ENCODE data around the gene COL3A1.

The COL3A1 gene

GRCh38 chr2:188974164-188974563 is at the start of gene COL3A1:
COL3A1 (plus strand) TSS chr2:188974373; CDS start chr2:188974490, 117 bp downstream.
- DNase-seq: no peak

- no peak for DNase-seq
These were observed 45.5 kb upstream of the COL3A1 start for GRCh38 chr2:188928643-188929042.

GRCh38 chr2:188931361-188931760 is 42.8 kb upstream of the COL3A1 start:
- DNase-seq: no peak

- no peak for DNase-seq
These were observed 36.6 kb upstream of the COL3A1 start for GRCh38 chr2:188937228-188938220.

GRCh38 chr2:188940171-188940570 is 34.0 kb upstream of the COL3A1 start:
- no peak for DNase-seq

- DNase-seq: no peak
These were observed 29.7 kb upstream of the COL3A1 start for GRCh38 chr2:188944442-188944841.

GRCh38 chr2:188949046-188949818 is 24.9 kb upstream of the COL3A1 start:
- no peak for DNase-seq

- DNase-seq: no peak
These were observed 21.3 kb upstream of the COL3A1 start for GRCh38 chr2:188952901-188953300.

- no peak for DNase-seq
These were observed 17.9 kb upstream of the COL3A1 start for GRCh38 chr2:188956290-188956689.

GRCh38 chr2:188956961-188957360 is 17.2 kb upstream of the COL3A1 start:
- DNase-seq: no peak

- DNase-seq: no peak
These were observed 16.5 kb upstream of the COL3A1 start for GRCh38 chr2:188957646-188958045.

GRCh38 chr2:188963741-188964140 is 10.4 kb upstream of the COL3A1 start:
- no peak for DNase-seq

GRCh38 chr2:188964976-188965546 is 9.1 kb upstream of the COL3A1 start:
- DNase-seq: no peak

GRCh38 chr2:188965563-188965962 is 8.6 kb upstream of the COL3A1 start:
- DNase-seq: no peak

- no peak for DNase-seq
These were observed 8.0 kb upstream of the COL3A1 start for GRCh38 chr2:188966079-188966571.

- DNase-seq: no peak
These were observed 7.3 kb upstream of the COL3A1 start for GRCh38 chr2:188966728-188967440.

- DNase-seq: no peak
These were observed 4.9 kb upstream of the COL3A1 start for GRCh38 chr2:188969236-188969635.

- no peak for DNase-seq
These were observed 4.5 kb upstream of the COL3A1 start for GRCh38 chr2:188969651-188970050.

- no peak for DNase-seq
These were observed 4.0 kb upstream of the COL3A1 start for GRCh38 chr2:188970211-188970610.

GRCh38 chr2:188971432-188971861 is 2.7 kb upstream of the COL3A1 start:
- DNase-seq: no peak

- DNase-seq: no peak
These were observed 532 bp upstream of the COL3A1 start for GRCh38 chr2:188973641-188974040.

GRCh38 chr2:188975497-188976102 is 1.4 kb downstream of the COL3A1 start:
- no peak for DNase-seq
